HG03571 (cell line): ENCODE measurements around the gene ZNF621.

Source experiments
- ATAC-seq: cut with Tn5 transposase; IDR thresholded peaks from one replicate; pipeline ENCODE4 v1.9.1; 2021; ENCODE audit not compliant: unreplicated experiment

The ZNF621 gene

DNA sequence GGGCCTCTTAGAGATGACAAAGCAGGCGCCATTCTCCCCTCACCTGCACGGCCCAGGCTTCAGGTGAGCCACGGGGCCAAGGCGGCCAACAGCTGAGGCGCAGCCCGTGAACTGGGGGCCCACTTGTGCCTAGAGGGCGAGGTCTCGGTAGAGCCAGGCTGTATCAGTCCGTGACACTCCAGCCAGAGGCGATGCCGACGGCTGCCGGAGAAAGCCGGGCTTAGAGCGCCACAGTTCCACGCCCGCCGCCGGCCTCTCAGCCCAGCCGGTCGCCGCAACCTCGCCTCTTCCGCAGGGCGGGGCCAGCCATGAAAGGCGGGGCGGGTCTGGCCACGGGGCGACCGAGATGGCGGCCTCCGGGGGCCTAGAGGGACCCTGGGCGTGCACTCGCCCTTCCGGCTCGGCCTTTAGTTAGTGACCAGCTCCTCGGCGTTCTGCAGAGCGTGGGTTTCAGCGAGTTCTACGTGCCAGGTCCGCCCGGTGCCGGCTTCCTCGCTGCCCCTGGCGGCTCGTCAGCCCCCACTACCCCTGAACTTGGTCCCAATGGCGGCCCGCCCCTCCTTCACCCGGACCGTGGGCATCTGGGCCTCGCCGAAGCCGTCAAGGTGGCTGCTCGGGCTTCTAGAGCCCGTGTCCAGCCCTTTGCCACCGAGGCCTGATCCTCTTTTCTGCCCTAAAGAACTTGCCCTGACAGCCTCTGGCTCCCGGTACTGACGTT lies at the start of gene ZNF621:
TSS of gene ZNF621 (plus strand) at position 393 of the 718 bp plus-strand sequence. CDS start 881 bp downstream, outside the sequence.
- ATAC-seq = peak; percentile 97

DNA sequence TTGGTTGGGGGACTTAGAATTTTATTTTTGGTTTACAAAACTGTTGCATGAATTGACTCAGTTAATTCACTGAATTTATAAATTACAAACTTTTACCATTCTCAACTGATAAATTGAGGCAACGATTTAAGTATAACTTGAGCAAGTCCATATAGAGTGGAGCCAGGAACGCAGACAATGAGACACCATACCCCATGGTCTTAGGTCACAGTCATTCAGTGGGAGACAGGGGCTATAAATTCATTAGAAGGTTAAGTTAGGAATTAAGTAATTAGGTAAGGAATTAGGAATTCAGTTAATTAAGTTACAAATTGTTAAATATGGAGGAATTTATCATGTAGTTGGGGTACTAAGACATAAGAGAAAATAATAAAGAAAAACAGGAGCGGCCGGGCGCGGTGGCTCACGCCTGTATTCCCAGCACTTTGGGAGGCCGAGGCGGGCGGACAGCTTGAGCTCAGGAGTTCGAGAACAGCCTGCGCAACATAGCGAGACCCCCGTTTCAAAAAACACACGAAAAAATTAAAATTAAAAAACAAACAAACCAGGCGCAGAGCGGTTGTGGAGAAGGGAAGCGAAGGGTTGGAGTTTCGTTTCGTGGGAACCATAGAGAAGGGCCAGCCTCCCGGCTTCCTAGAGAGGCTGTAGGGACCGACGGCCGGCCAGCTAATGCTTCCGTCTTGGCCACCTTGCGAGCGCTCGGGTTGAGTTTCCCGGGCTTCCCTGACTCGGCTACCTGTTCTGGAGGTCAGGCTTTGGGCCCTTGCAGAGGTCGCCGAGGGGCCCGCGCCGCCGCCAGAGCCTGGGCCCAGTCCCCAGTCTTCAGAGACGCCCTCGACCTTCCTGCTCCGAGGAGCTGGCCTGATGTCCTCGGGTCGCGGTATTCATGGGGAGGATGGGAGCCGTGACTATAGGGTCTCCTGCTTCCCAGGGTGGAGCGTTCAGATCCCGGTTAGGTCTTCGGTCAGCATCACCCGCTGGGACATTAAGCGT lies 48.0 kb upstream of the ZNF621 start, which contains the start of gene ZNF619:
TSS of gene ZNF619 (plus strand) at position 645 of the 993 bp plus-strand sequence. CDS start 858 bp downstream, outside the sequence.
- ATAC-seq = peak; percentile 83

DNA sequence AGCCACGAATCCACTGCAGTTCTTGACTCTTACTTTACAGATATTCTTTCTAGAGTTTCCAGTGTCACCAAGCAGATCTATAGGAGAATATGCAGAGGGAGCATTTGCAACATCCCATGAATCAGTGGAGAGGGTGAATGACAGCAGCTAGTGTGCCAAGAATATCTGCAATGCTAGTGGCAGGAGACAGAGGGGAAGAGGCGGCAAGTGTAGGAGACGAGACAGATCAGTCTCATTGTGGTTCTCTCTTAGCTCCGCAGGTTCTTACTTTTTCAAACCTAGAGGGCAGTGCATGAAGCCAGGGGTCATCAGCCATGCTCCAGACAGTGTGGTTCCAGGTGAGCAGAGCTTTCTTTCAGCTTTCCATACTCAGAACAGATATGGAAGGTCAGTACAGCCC lies 47.1 kb upstream of the ZNF621 start:
- no peak for ATAC-seq

DNA sequence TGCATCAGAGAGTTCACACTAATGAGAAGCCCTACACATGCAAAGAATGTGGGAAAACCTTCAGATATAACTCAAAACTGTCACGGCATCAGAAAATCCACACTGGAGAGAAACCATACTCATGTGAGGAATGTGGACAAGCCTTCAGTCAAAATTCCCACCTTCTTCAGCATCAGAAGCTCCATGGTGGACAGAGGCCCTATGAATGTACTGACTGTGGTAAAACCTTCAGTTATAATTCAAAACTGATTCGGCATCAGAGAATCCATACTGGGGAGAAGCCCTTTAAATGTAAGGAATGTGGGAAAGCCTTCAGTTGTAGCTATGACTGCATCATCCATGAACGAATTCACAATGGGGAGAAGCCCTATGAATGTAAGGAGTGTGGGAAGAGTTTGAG lies 37.6 kb upstream of the ZNF621 start:
- ATAC-seq = no peak

- no peak for ATAC-seq
Observed at GRCh38 chr3:40490916-40491315, 33.8 kb upstream of the ZNF621 start.

- no peak for ATAC-seq
Observed at GRCh38 chr3:40494698-40495097, 30.1 kb upstream of the ZNF621 start.

DNA sequence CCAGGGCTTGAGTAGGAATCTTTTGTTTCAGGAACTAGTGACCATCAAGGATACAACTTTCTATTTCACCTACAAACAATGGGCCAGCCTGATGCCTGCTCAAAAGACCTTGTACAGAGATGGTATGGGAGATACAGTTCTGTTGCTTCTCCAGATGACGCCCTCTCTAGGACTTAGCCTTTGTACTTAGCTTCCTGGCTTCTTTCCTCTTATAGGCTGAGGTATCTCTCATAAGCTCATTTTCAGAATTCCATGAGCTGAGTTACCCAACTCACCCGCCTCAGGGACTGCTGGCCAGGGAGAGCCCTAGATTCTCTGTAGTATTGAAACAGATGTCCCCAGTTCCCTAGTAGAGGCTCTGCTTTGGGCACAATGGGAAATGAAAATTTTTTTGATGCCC lies 27.5 kb upstream of the ZNF621 start:
- no peak for ATAC-seq

DNA sequence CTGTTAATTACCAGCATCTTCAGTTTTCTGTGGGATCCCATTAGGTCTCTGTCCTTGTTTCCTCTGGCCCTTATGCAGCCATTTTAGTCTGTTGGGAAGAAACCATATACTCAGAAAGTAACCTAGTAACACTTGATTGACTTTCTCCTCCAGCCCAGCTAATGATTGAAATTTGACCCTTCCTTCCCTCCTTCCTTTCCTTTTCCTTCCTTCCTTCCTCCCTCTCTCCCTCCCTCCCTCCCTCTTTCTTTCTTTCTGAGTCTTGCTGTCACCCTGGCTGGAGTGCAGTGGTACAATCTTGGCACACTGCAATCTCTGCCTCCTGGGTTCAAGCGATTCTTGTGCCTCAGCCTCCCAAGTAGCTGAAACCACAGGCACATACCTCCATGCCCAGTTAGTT lies 24.8 kb upstream of the ZNF621 start:
- ATAC-seq = no peak

DNA sequence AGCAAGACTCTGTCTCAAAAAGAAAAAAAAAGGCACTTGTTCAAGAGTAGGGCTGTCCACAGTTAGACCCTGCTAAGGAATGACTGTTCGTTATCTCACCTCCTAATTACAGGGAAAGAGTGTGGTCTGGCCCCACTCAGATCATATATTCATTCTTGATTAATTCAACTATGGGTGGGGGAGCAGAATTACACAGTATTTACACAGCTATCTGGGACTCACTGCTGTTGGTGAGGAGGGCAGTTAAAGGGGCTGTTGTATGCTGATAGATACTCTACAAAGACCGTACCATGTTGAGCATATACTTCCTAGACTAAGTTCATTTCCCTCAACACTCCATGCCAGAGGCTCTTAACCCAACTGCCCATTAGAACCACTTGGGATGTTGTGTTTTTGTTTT lies 22.7 kb upstream of the ZNF621 start:
- ATAC-seq = no peak

DNA sequence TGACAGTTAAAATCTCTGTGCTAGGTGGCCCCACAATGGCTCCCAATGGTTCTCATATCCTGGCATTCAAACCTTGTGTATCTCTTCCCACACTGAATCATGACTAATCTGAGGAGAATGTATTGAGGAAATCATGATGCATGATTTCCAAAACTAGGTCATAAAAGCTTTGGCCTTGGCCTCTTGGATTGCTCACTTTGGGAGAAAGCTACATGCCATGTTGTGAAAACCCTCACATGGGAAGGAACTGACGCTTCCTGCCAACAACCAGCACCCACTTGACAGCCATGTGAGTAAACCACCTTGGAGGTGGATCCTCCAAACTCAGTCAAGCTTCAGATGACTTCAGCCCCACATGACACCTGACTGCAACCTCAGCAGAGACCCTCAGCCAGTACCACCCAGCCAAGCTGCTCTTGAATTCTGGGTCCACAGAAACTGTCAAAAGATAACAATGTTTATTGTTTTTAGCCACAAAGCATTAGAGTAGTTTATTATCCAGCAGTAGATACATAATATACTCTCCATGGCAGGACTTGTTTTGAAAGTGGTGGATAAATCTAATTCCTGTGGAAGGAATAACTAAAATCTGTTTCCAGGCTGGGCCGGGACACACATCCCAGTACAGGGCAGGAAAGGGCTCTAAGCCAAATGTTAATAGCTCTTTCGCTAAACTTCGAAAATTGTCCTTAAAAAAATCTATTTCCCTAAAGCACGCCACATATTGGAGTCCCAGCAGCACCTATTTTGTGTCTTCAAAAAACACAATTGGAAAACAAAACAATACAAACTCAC lies 19.9 kb upstream of the ZNF621 start:
- ATAC-seq = no peak

DNA sequence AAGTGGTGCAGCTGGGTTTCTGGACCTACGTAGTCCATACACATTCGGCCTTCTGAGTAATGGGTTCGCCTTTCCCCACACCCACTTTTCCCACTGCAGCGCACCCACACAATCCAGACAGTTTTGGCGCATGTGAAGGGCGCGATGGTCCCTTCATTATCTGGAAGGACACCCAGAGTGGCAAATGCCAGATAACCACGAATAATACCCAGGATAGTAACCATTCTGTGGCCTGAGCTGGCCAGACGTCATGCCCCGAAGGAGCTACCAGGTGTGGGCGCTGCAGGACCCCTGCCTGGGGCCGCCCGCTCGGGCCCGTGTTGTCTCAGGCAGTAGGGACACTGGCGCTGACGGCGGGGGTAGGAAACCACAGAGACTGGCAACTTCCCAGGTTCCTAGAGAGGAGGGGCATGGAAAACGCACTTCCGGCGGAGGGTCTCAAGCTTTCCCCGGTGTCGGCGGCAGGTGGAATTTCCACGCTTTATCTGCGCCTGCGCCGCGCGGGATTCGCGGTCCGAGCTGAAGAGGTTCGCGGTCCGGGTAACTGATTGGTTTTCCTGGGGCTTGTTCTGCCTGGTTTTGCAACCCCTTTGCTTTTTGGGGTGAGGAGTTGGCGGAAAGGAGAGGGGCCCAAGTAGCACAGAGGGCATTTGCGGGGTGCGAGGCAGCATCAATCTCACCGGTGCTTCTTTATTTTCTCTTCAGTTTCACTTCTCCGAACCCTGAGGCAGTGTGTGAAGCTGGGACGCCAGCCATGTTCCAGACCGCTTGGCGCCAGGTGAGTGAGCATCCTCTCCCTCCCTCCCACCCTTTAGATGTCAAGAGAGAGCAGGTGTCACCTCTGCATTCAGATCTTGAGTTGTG lies 18.9 kb upstream of the ZNF621 start, which contains the start of gene ZNF620:
TSS of gene ZNF620 (plus strand) at position 441 of the 864 bp plus-strand sequence. CDS start at position 755, 314 bp downstream.
- peak; percentile 73 for ATAC-seq

DNA sequence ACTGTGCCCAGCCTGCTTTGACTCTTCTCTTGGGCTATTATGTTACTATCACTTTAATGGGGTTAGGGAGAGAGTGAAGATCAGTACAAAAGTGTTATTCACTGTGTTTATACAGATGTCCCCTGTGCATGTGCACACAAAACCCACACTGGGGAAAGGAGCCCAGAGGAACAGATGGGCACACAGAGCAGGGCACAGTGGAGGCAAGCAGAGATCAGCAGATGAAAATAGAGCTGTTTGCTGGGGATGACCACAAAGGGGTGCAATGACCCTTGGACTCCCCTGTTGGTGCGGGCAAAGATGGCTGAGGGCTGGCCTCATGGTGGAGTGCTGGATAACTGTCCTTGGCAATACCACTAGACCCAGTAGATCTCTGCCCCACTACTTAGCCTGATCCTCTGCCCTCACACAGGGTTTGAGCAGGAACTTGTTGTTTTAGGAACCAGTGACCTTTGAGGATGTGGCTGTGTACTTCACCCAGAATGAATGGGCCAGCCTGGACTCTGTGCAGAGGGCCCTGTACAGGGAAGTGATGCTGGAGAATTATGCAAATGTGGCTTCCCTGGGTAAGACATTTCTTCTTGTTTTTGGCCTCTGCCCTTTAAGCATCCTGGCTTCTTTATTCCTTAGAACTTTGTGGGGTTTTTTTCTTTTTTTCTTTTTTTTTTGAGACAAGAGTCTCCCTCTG lies 13.6 kb upstream of the ZNF621 start:
- ATAC-seq = no peak

DNA sequence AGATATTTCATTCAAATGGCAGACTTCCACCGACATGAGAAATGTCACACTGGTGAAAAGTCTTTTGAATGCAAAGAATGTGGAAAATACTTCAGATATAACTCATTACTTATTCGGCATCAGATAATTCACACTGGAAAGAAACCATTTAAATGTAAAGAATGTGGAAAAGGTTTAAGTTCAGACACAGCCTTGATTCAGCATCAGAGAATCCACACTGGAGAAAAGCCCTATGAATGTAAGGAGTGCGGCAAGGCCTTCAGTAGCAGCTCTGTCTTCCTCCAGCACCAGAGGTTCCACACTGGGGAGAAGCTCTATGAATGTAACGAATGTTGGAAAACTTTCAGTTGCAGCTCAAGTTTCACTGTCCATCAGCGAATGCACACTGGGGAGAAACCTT lies 8.6 kb upstream of the ZNF621 start:
- no peak for ATAC-seq

DNA sequence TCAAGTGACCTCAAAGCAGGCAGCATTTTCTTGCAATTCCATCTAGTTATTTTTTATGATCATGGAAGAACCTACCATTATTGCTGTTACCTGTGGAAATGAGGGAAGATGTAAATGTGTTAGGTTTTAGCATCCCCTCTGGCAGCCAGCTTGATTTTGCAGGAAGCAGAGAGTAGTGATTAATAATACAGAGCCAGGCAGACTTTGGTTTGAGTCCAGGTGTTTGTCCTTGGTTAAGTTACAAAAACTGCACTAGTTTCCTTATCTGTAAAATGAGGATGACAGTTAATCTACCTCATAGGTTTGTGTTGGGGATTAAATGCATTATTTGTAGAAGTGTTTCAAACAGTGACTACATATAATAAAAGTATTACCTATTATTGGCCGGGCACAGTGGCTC lies 6.7 kb upstream of the ZNF621 start:
- ATAC-seq = no peak

DNA sequence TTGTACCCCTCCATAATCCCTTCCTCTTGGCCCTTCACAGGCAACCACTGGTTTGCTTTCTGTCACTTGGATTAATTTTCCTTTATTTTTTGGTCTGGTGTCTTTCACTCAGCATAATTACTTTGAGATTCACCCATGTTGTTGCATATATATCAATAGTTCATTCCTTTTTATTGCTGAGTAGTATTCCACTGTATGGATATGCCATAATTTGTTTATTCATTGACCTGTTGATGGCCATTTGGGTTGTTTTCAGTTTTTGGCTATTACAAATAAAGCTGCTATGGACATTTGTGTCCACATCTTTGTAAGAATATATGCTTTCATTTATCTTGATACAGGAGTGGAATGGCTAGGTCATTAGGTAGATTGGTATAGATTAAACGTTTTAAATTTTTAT lies 5.9 kb upstream of the ZNF621 start:
- ATAC-seq = no peak

DNA sequence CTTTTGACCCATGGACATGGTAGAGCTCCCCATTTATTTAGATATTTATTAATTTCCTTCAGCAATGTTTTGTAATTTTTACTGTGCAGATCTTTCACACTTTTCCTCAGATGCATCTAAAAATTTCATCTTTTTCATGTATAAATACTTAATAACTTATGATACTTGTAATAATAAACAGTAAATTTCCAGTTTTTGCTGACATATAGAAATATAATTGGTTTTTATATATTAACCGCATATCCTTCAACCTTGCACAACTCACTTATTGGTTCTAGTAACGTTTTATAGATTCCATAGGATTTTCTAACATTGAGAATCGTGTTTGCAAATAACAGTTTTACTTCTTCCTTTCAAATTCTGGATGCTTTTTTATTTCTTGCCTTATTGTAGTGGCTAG lies 3.5 kb upstream of the ZNF621 start:
- ATAC-seq = no peak

GRCh38 chr3:40523781-40524180 lies 979 bp upstream of the ZNF621 start:
- ATAC-seq = no peak

GRCh38 chr3:40524222-40524567 lies 565 bp upstream of the ZNF621 start:
- ATAC-seq = no peak

GRCh38 chr3:40528426-40528825 lies 3.7 kb downstream of the ZNF621 start:
- no peak for ATAC-seq

- no peak for ATAC-seq
Observed at GRCh38 chr3:40532252-40532651, 7.5 kb downstream of the ZNF621 start.
